Measurements from ENCODE around the gene RCVRN. TPM values are rescaled to one million over a fixed set of nuclear protein-coding genes. Genes with fewer than 3 reads are reported as not detected.

Gene RCVRN
- total and polyA plus RNA-seq, 2 of the 4 experiments (the other 2 are of a cell fraction) = not detected

GRCh38 chr17:9900044-9900594 is 5.0 kb downstream of the RCVRN start:
- Histone ChIP-seq H2BK120ac (ENCODE audit: low read depth, low read length) (peak overlapping the region; percentile 43), H3K27ac (ENCODE audit: insufficient read depth, low read length) (peak overlapping the region; percentile 12; the same call in 1 of the 2 replicates), H3K9ac (ENCODE audit: low read depth, low read length) (no peak overlapping the region), H3K14ac (replicated peaks; ENCODE audit: low read depth, low read length) (no peak overlapping the region), H2AK9ac (replicated peaks; ENCODE audit: low read depth, low read length, poor library complexity) (no peak overlapping the region), H4K20me1 (ENCODE audit: insufficient read depth, low read length) (no peaks in the 10 kb centered on the region), H3K56ac (ENCODE audit: extremely low read depth, insufficient read depth, low read length) (no peak overlapping the region), H3K9me1 (ENCODE audit: insufficient read depth, low read length) (no peaks in the 10 kb centered on the region), H2BK15ac (ENCODE audit: low read depth, low read length) (no peak overlapping the region), H3K27me3 (ENCODE audit: control insufficient read depth, insufficient read depth, low read length) (no peaks in the 10 kb centered on the region; the same call in 1 of the 2 replicates), H3K79me1 (ENCODE audit: low read depth in 1 of 2, low read length in 2 of 2) (no peaks in the 10 kb centered on the region), H3K4ac (ENCODE audit: low read depth, low read length) (peak overlapping the region; percentile 38), H4K91ac (ENCODE audit: insufficient read depth, low read depth, low read length) (peak overlapping the region; percentile 57; the same call in 1 of the 2 replicates), H2AFZ (replicated peaks; ENCODE audit: low read length, poor library complexity) (peak overlapping the region; percentile 57), H3K9me3 (ENCODE audit: control insufficient read depth, insufficient read depth, low read length) (no peaks in the 10 kb centered on the region), H3K18ac (ENCODE audit: low read depth, low read length) (peak overlapping the region; percentile 66; the same call in 1 of the 2 replicates), H2AK5ac (ENCODE audit: low read depth, low read length) (no peak overlapping the region), H4K8ac (ENCODE audit: low read depth in 2 of 2, low read length in 2 of 2) (peak overlapping the region in 1 of 2 experiments; percentile 6; a peak in 1 of 4 replicates), H3K4me1 (ENCODE audit: control insufficient read depth, insufficient read depth, low read length) (peaks cover 14% of the 10 kb centered on the region), H4K5ac (ENCODE audit: low read depth, low read length) (peak overlapping the region; percentile 38; the same call in 1 of the 2 replicates), H2BK20ac (ENCODE audit: low read depth, low read length) (peak overlapping the region; percentile 15; the same call in 1 of the 2 replicates), H3K4me3 (ENCODE audit: insufficient read depth, low read depth, low read length) (no peak overlapping the region), H3K36me3 (ENCODE audit: control insufficient read depth, insufficient read depth, low read length) (no peaks in the 10 kb centered on the region), H3K4me2 (ENCODE audit: low read depth, low read length) (no peak overlapping the region), H3K23ac (ENCODE audit: low read depth, low read length) (no peak overlapping the region), H2BK5ac (ENCODE audit: low read depth, low read length, poor library complexity, severe bottlenecking) (no peak overlapping the region)
- intact Hi-C loops (cut with micrococcal nuclease) (loop anchor here (1.0 to 5.0 kb wide), 2 partner anchors 22 to 58 kb away; no protein-coding TSS in a partner anchor), dilution Hi-C loops (cut with HindIII; ENCODE audit: low sequenced_read_pairs, unreplicated experiment) (no loop called here), in situ Hi-C loops (cut with MboI; ENCODE audit: low sequenced_read_pairs) (no loop called here)
- ChIA-PET POLR2A (ENCODE audit: unreplicated experiment) (interaction anchor here (0.5 kb wide), 1 partner anchor 22 kb away, joined by 5 read pairs; no protein-coding TSS in a partner anchor), CTCF (interaction anchor here (0.6 to 1.6 kb wide), 3 partner anchors 10 to 378 kb away, joined by 3 to 6 read pairs (median 5); no protein-coding TSS in a partner anchor)
- BruUV-seq (replicated peaks) = no TSS peak
- 53% methylated on average over 6 of the region's 8 CpGs; no CpG with 5 or more reads in 1 of the 2 experiments for WGBS, 2 experiments (ENCODE audit: extremely low coverage in 2 of 2, insufficient read length in 1 of 2)
- TF ChIP-seq FOS (IDR thresholded peaks at IDR 0.05; ENCODE audit: low read depth, low read length) = no peak
- TF ChIP-seq RCOR1 (IDR thresholded peaks at IDR 0.05; ENCODE audit: insufficient replicate concordance, low read length) = no peak
- no peak for TF ChIP-seq POLR2A (IDR thresholded peaks at IDR 0.05; ENCODE audit: low read depth, low read length)
- TF ChIP-seq RAD21 (IDR thresholded peaks at IDR 0.05; ENCODE audit: low read length) = no peak
- no peak for DNase-seq
- ATAC-seq (ENCODE audit: low read depth) = peak; percentile 18

All from IMR-90 (cell line).